HG03175 (cell line): ENCODE measurements around the gene FBXO46.
"Not testable (repeated sequence)": the region's sequence is repeated elsewhere in the genome, so short reads cannot be mapped to it uniquely, and the experiment has no call there.

Experiments used
- ATAC-seq: cut with Tn5 transposase; IDR thresholded peaks from one replicate; pipeline ENCODE4 v1.9.1; 2021; ENCODE audit warnings: mild to moderate bottlenecking, moderate library complexity; ENCODE audit not compliant: unreplicated experiment

FBXO46 gene

GRCh38 chr19:45766869-45767346 lies 36.2 kb upstream of the FBXO46 start:
- no peak for ATAC-seq

GRCh38 chr19:45766296-45766868 lies 35.7 kb upstream of the FBXO46 start:
- no peak for ATAC-seq

GRCh38 chr19:45765702-45766295 lies 35.1 kb upstream of the FBXO46 start:
- ATAC-seq = no peak

GRCh38 chr19:45764945-45765701 lies 34.4 kb upstream of the FBXO46 start:
- no peak for ATAC-seq

GRCh38 chr19:45764475-45764874 lies 33.8 kb upstream of the FBXO46 start:
- ATAC-seq = no peak

GRCh38 chr19:45763691-45764294 lies 33.1 kb upstream of the FBXO46 start:
- no peak for ATAC-seq

GRCh38 chr19:45762870-45763631 lies 32.4 kb upstream of the FBXO46 start:
- ATAC-seq = no peak

- ATAC-seq = no peak
Measured at GRCh38 chr19:45761714-45762113, 31.0 kb upstream of the FBXO46 start.

- no peak for ATAC-seq
Measured at GRCh38 chr19:45758921-45759320, 28.2 kb upstream of the FBXO46 start.

GRCh38 chr19:45757695-45758094 lies 27.0 kb upstream of the FBXO46 start:
- ATAC-seq = no peak

GRCh38 chr19:45754323-45754722 lies 23.6 kb upstream of the FBXO46 start:
- no peak for ATAC-seq

GRCh38 chr19:45753548-45753947 lies 22.9 kb upstream of the FBXO46 start:
- no peak for ATAC-seq

GRCh38 chr19:45752639-45753038 lies 21.9 kb upstream of the FBXO46 start:
- ATAC-seq = no peak

- not testable (repeated sequence) for ATAC-seq
Measured at GRCh38 chr19:45751483-45751882, 20.8 kb upstream of the FBXO46 start.

- no peak for ATAC-seq
Measured at GRCh38 chr19:45747513-45747912, 16.8 kb upstream of the FBXO46 start.

- ATAC-seq = no peak
Measured at GRCh38 chr19:45746866-45747265, 16.2 kb upstream of the FBXO46 start.

- ATAC-seq = no peak
Measured at GRCh38 chr19:45745606-45746005, 14.9 kb upstream of the FBXO46 start.

- no peak for ATAC-seq
Measured at GRCh38 chr19:45742969-45743368, 12.3 kb upstream of the FBXO46 start.

GRCh38 chr19:45739498-45740439 lies 9.1 kb upstream of the FBXO46 start:
- ATAC-seq = no peak
